ENCODE measurements around the gene ZEB2.

Gene ZEB2

DNA sequence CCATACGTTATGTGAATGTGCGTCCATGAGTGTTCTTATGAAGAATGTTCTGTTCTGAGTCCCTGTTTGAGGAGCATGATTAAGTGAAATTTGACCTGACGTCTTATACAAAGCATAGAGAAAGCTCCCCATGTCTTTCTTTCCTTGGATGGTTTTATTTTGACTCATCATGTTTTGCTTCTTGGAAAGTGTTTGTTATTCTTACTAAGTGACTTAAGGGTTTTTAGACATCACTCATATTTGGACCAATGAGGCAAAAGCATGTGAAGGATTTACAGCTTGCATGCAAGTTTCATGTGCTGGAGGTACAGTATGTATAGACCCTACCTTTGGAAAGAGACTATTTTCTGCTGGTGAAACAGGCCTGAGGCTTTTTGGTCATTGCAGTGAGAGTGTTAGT, 33.5 kb upstream of the ZEB2 start:
- no peak for DNase-seq (ENCODE audit: low read depth in 1 of 2, low spot score in 1 of 2)
- Histone ChIP-seq H3K27ac (replicated peaks) (no peak overlapping the region), H3K4me3 (replicated peaks; ENCODE audit: insufficient read depth, low read length) (no peak overlapping the region), H3K27me3 (ENCODE audit: insufficient read depth, poor library complexity, severe bottlenecking) (no peaks in the 10 kb centered on the region)
- TF ChIP-seq GABPA (IDR thresholded peaks at IDR 0.05; ENCODE audit: low read depth): no peak
- TF ChIP-seq, protein P1, sequence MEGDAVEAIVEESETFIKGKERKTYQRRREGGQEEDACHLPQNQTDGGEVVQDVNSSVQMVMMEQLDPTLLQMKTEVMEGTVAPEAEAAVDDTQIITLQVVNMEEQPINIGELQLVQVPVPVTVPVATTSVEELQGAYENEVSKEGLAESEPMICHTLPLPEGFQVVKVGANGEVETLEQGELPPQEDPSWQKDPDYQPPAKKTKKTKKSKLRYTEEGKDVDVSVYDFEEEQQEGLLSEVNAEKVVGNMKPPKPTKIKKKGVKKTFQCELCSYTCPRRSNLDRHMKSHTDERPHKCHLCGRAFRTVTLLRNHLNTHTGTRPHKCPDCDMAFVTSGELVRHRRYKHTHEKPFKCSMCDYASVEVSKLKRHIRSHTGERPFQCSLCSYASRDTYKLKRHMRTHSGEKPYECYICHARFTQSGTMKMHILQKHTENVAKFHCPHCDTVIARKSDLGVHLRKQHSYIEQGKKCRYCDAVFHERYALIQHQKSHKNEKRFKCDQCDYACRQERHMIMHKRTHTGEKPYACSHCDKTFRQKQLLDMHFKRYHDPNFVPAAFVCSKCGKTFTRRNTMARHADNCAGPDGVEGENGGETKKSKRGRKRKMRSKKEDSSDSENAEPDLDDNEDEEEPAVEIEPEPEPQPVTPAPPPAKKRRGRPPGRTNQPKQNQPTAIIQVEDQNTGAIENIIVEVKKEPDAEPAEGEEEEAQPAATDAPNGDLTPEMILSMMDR (IDR thresholded peaks at IDR 0.05; ENCODE audit: insufficient read depth, low read length): no peak
- TF ChIP-seq SPI1 (IDR thresholded peaks at IDR 0.05; ENCODE audit: borderline replicate concordance, low read depth): no peak
- TF ChIP-seq, protein P2, sequence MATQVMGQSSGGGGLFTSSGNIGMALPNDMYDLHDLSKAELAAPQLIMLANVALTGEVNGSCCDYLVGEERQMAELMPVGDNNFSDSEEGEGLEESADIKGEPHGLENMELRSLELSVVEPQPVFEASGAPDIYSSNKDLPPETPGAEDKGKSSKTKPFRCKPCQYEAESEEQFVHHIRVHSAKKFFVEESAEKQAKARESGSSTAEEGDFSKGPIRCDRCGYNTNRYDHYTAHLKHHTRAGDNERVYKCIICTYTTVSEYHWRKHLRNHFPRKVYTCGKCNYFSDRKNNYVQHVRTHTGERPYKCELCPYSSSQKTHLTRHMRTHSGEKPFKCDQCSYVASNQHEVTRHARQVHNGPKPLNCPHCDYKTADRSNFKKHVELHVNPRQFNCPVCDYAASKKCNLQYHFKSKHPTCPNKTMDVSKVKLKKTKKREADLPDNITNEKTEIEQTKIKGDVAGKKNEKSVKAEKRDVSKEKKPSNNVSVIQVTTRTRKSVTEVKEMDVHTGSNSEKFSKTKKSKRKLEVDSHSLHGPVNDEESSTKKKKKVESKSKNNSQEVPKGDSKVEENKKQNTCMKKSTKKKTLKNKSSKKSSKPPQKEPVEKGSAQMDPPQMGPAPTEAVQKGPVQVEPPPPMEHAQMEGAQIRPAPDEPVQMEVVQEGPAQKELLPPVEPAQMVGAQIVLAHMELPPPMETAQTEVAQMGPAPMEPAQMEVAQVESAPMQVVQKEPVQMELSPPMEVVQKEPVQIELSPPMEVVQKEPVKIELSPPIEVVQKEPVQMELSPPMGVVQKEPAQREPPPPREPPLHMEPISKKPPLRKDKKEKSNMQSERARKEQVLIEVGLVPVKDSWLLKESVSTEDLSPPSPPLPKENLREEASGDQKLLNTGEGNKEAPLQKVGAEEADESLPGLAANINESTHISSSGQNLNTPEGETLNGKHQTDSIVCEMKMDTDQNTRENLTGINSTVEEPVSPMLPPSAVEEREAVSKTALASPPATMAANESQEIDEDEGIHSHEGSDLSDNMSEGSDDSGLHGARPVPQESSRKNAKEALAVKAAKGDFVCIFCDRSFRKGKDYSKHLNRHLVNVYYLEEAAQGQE (IDR thresholded peaks at IDR 0.05; ENCODE audit: insufficient replicate concordance, low read depth): no peak
- TF ChIP-seq POLR2AphosphoS5 (IDR thresholded peaks at IDR 0.05; ENCODE audit: low read depth): no peak

DNA sequence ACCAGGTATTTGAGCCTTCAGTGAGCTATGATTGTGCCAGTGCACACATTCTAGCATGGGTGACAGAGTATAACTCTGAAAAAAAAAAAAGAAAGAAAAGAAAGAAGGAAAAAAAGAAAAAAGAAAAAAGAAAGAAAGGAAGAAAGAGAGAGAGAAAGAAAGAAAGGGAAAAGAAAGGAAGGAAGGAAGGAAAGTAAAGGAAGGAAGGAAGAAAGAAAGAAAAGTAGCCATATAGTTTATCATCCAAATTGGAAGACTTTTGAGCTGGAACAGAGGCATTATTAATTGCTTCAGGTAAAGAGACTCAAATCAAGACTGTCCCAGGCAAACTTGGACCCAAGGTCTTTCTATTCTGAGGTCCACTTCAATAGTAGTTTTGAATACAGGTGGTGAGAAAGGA, 32.9 kb upstream of the ZEB2 start:
- Histone ChIP-seq H3K27me3 (ENCODE audit: insufficient read depth, poor library complexity, severe bottlenecking) (no peaks in the 10 kb centered on the region), H3K4me3 (replicated peaks; ENCODE audit: insufficient read depth, low read length) (no peak overlapping the region), H3K27ac (replicated peaks) (no peak overlapping the region)
- DNase-seq (ENCODE audit: low read depth in 1 of 2, low spot score in 1 of 2): no peak
- TF ChIP-seq, protein P2 (IDR thresholded peaks at IDR 0.05; ENCODE audit: insufficient replicate concordance, low read depth): no peak
- TF ChIP-seq GABPA (IDR thresholded peaks at IDR 0.05; ENCODE audit: low read depth) (no peak), POLR2AphosphoS5 (IDR thresholded peaks at IDR 0.05; ENCODE audit: low read depth) (no peak)

DNA sequence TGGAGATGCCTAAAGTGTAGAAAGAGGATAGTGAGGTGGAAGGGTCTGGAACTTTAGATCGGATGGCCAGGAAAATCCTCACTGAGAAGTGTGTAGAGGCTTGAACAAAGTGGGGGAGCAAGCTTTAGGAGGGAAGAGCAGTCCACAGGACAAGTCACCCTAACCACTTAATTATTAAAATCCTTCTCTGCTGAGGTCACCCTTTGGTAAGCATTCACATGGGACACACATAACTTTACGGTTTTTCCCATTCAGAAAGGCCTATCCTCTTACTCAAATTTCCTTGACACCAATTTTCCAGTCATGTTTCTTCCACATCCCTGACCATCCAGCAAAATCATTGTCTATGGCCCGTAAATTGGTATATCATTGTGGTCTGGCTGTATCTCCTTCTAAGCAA, 31.0 kb upstream of the ZEB2 start:
- TF ChIP-seq POLR2AphosphoS5 (IDR thresholded peaks at IDR 0.05; ENCODE audit: low read depth): no peak
- no peak for TF ChIP-seq SPI1 (IDR thresholded peaks at IDR 0.05; ENCODE audit: borderline replicate concordance, low read depth)
- TF ChIP-seq, protein P2 (IDR thresholded peaks at IDR 0.05; ENCODE audit: insufficient replicate concordance, low read depth): no peak
- no peak for TF ChIP-seq GABPA (IDR thresholded peaks at IDR 0.05; ENCODE audit: low read depth)
- TF ChIP-seq, protein P1 (IDR thresholded peaks at IDR 0.05; ENCODE audit: insufficient read depth, low read length): no peak
- H3K4me3 ChIP-seq (replicated peaks; ENCODE audit: insufficient read depth, low read length): no peak overlapping the region
- H3K27ac ChIP-seq (replicated peaks): no peak overlapping the region
- DNase-seq (ENCODE audit: low read depth in 1 of 2, low spot score in 1 of 2): no peak
- H3K27me3 ChIP-seq (ENCODE audit: insufficient read depth, poor library complexity, severe bottlenecking): no peaks in the 10 kb centered on the region

DNA sequence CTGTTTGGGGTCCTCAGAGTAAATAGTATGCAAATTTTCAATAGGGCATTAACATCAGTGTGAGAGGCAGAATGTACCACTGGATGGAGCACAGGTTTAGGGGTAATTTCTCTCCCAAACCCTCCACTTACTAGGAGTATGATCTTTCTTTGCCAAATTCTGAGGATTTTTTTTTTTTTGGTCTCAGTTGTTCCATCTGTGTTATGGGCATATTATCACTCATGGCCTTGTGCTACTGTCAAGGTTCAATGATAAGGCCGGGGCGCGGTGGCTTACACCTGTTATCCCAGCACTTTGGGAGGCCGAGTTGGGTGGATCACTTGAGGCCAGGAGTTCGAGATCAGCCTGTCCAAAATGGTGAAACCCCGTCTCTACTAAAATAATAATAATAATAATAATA, 30.2 kb upstream of the ZEB2 start:
- DNase-seq (ENCODE audit: low read depth in 1 of 2, low spot score in 1 of 2): no peak
- Histone ChIP-seq H3K27me3 (ENCODE audit: insufficient read depth, poor library complexity, severe bottlenecking) (no peaks in the 10 kb centered on the region), H3K27ac (replicated peaks) (no peak overlapping the region), H3K4me3 (replicated peaks; ENCODE audit: insufficient read depth, low read length) (no peak overlapping the region)
- TF ChIP-seq POLR2AphosphoS5 (IDR thresholded peaks at IDR 0.05; ENCODE audit: low read depth): no peak

Measured in HL-60 (cell line).